Adrenal gland (tissue), 12 donors: ENCODE results near the gene MAGI2. TPM values are rescaled to one million over a fixed set of nuclear protein-coding genes. Genes with fewer than 3 reads are reported as not detected.

Experiments
- DNase-seq, 7 donors: peaks; one replicate each; pipeline ENCODE4 v3.0.0-alpha.2; 2019 to 2020
- H3K27ac ChIP-seq, 5 donors: fragments of 200-600 bp; sonication (generic) in 4 of 5; 1 replicate in 3 of 5; 2 replicates in 2 of 5; pipeline versions ENCODE4 v1.5.1 to v1.8.0; 2016 to 2020; ENCODE audit warnings: mild to moderate bottlenecking in 1 of 5
- H3K27me3 ChIP-seq: fragments of 200-600 bp; 2 replicates; pipeline ENCODE4 v1.8.0; 2021
- H3K36me3 ChIP-seq, 2 donors: fragments of 200-600 bp; replicated peaks in 1 of 2; 1 replicate in 1 of 2; 2 replicates in 1 of 2; pipeline versions ENCODE4 v1.5.1 to v1.8.0; 2018 to 2022
- H3K4me1 ChIP-seq, 2 donors: fragments of 200-600 bp; replicated peaks in 1 of 2; 1 replicate in 1 of 2; 2 replicates in 1 of 2; pipeline versions ENCODE4 v1.5.1 to v1.8.0; 2018 to 2021
- H3K4me3 ChIP-seq, 4 donors: fragments of 200-600 bp; sonication (generic) in 3 of 4; one replicate each; pipeline ENCODE4 v1.5.1; 2016 to 2018
- H3K9me3 ChIP-seq, 3 donors: fragments of 200-600 bp; sonication (generic) in 1 of 3; replicated peaks in 1 of 3; 1 replicate in 2 of 3; 2 replicates in 1 of 3; pipeline versions ENCODE4 v1.5.1 to v1.8.0; 2016 to 2021
- CTCF ChIP-seq, 6 experiments: fragments of 450-650 bp in 4 of 6; fragments of 200-600 bp in 2 of 6; sonication (generic) in 1 of 6; IDR thresholded peaks; 1 replicate in 5 of 6; 2 replicates in 1 of 6; pipeline versions ENCODE4 v1.5.1 to v1.8.0; 2016 to 2021; ENCODE audit warnings: antibody characterized with exemption in 6 of 6, mild to moderate bottlenecking in 2 of 6, moderate library complexity in 1 of 6
- POLR2A ChIP-seq, 2 donors: fragments of 450-650 bp; IDR thresholded peaks; one replicate each; pipeline ENCODE4 v1.6.1; 2017; ENCODE audit warnings: antibody characterized with exemption in 2 of 2, mild to moderate bottlenecking in 2 of 2, moderate library complexity in 1 of 2
- WGBS, 4 donors: extraction: QIAGEN DNeasy Blood & Tissue Kit in 2 of 4; methylation state at CpG; one replicate each; pipeline versions ENCODE4 v1.1.5 to v1.1.7; 2013 to 2017; 5-methylcytosine and 5-hydroxymethylcytosine counted together
- intact Hi-C, 2 donors: fragments of 100-400 bp; cut with DNase I; formaldehyde crosslinking; loops; one replicate each; pipeline versions ENCODE4 v1.14.1 to v1.15.0; 2022 to 2023
- polyA plus RNA-seq, 3 donors: library from polyadenylated mRNA; stranded (reverse); fragments of 200-250 nt in 2 of 3; fragments of 350-450 nt in 1 of 3; fragmentation: Illumina TruSeq in 1 of 3; extraction: RNeasy Lipid Tissue Mini Kit (QIAGEN cat#74804) in 1 of 3; gene quantifications; one replicate each; pipeline ENCODE4 v1.2.3, GENCODE V29; 2013 to 2014
- total RNA-seq, 9 donors: library from RNA; depleted of rRNA in 4 of 9; stranded (reverse); fragments of >200 nt in 4 of 9; fragments of 120-200 nt in 1 of 9; fragmentation: NEBNext Ultra II Directional in 1 of 9; extraction: Animal tissue kit (Norgen Biotek cat#: 25700) in 1 of 9; gene quantifications; one replicate each; pipeline versions ENCODE4 v1.1.0 to v1.2.4, GENCODE V29; 2013 to 2023
- donor health status: healthy with polysubstance abuse.
- donor health status: Bipolar disorder and iron deficiency.
- donor health status: DM: yes; HTN: yes; CAD: no.
- donor health status: DM: no; HTN: no; CAD: no.
- donor health status: DM: no; HTN: no; CAD: no.
- donor health status: DM: yes; HTN: yes; CAD: no.

Gene MAGI2
- total and polyA plus RNA-seq, 12 donors = 3.2 to 37.1 (median 17.1) TPM

- 81 to 95% (median 93%) methylated on average over 3 of the region's 3 CpGs for WGBS, 4 donors
- Histone ChIP-seq H3K27me3 (no peaks in the 10 kb centered on the region), H3K4me1 (no peaks in the 10 kb centered on the region), H3K4me3 (no peak overlapping the region), H3K9me3 (no peaks in the 10 kb centered on the region), H3K27ac (no peak overlapping the region), H3K36me3 (no peaks in the 10 kb centered on the region)
- intact Hi-C loops = no loop called here
- TF ChIP-seq POLR2A (IDR thresholded peaks at IDR 0.05) = no peak
- no peak for TF ChIP-seq CTCF (IDR thresholded peaks at IDR 0.05)
- DNase-seq = no peak
Observed at GRCh38 chr7:78413568-78413967, 1039.9 kb downstream of the MAGI2 start.

- intact Hi-C loops = no loop called here
- H3K27ac ChIP-seq = no peak overlapping the region
- H3K4me3 ChIP-seq = no peak overlapping the region
- no peaks in the 10 kb centered on the region for H3K27me3 ChIP-seq
- H3K4me1 ChIP-seq = no peaks in the 10 kb centered on the region
- TF ChIP-seq CTCF (IDR thresholded peaks at IDR 0.05) (no peak), POLR2A (IDR thresholded peaks at IDR 0.05) (no peak)
- no peaks in the 10 kb centered on the region for H3K36me3 ChIP-seq
- WGBS, 4 donors = 83 to 87% (median 86%) methylated on average over 3 of the region's 3 CpGs
- H3K9me3 ChIP-seq = no peaks in the 10 kb centered on the region
- DNase-seq = no peak
Observed at GRCh38 chr7:78412216-78412858, 1041.1 kb downstream of the MAGI2 start.

- TF ChIP-seq POLR2A (IDR thresholded peaks at IDR 0.05) = no peak
- no peak for TF ChIP-seq CTCF (IDR thresholded peaks at IDR 0.05)
- WGBS, 4 donors = 93 to 98% (median 94%) methylated on average over 3 of the region's 3 CpGs
- Histone ChIP-seq H3K36me3 (no peaks in the 10 kb centered on the region), H3K27ac (no peak overlapping the region), H3K9me3 (no peaks in the 10 kb centered on the region), H3K27me3 (no peaks in the 10 kb centered on the region), H3K4me3 (no peak overlapping the region), H3K4me1 (no peaks in the 10 kb centered on the region)
- intact Hi-C loops = no loop called here
- DNase-seq = no peak
Observed at GRCh38 chr7:78407031-78407430, 1046.4 kb downstream of the MAGI2 start.

- no peaks in the 10 kb centered on the region for H3K4me1 ChIP-seq
- H3K4me3 ChIP-seq = no peak overlapping the region
- TF ChIP-seq CTCF (IDR thresholded peaks at IDR 0.05) (no peak), POLR2A (IDR thresholded peaks at IDR 0.05) (no peak)
- no peaks in the 10 kb centered on the region for H3K27me3 ChIP-seq
- H3K27ac ChIP-seq = no peak overlapping the region
- intact Hi-C loops = no loop called here
- no peaks in the 10 kb centered on the region for H3K36me3 ChIP-seq
- no peak for DNase-seq
- no peaks in the 10 kb centered on the region for H3K9me3 ChIP-seq
Observed at GRCh38 chr7:78406531-78406930, 1046.9 kb downstream of the MAGI2 start.
